GM12892 (cell line): ENCODE data around the gene DDX25.

Experiments
- POLR2A ChIP-seq: IDR thresholded peaks from 2 replicates; pipeline ENCODE4 v1.6.1; 2011; ENCODE audit warnings: low read depth, low read length, control low read depth
- POLR2AphosphoS5 ChIP-seq: IDR thresholded peaks from 2 replicates; pipeline ENCODE4 v1.6.1; 2011; ENCODE audit warnings: low read depth, low read length, control low read depth

DNA sequence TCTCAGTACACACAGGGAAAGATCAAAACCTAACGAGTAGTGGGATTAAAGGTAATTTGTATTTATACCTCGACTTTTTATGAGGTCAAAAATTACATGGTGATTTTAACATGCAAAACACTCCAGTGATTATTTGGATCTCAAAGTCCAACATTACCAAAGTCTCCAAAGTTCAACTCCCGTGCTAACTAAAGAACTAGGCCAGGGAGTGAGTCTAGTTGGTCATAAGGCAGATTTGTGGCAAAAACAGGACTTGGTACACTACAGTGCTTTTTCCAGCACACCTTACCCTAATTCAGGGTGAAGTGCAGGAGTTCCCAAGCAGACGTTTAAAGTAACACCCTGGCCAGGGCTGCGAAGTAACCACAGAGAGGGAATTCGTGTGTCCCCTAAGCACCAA is 2.4 kb upstream of the DDX25 start:
- TF ChIP-seq POLR2A (no peak), POLR2AphosphoS5 (no peak)
